Endothelial cell of umbilical vein (primary cell): ENCODE results near the gene GNA12.

Experiments used
- CTCF ChIP-seq, 2 donors: IDR thresholded peaks; 1 replicate in 1 of 2; 2 replicates in 1 of 2; pipeline ENCODE4 v1.5.1; 2011; ENCODE audit warnings: low read length in 2 of 2, mild to moderate bottlenecking in 2 of 2, moderate library complexity in 2 of 2, control low read depth in 1 of 2, inconsistent platforms in 1 of 2, low read depth in 1 of 2; ENCODE audit not compliant: insufficient read depth in 1 of 2; ENCODE audit errors: extremely low read depth in 1 of 2
- EZH2 ChIP-seq: IDR thresholded peaks from 2 replicates; pipeline ENCODE4 v1.6.1; 2012; ENCODE audit warnings: borderline replicate concordance, low read depth, mild to moderate bottlenecking, moderate library complexity, low read length, inconsistent platforms; ENCODE audit not compliant: severe bottlenecking
- MYC ChIP-seq: IDR thresholded peaks from one replicate; pipeline ENCODE4 v1.6.1; 2011; ENCODE audit warnings: mild to moderate bottlenecking, low read depth, low read length
- POLR2A ChIP-seq: IDR thresholded peaks from 2 replicates; pipeline ENCODE4 v1.6.1; 2012; ENCODE audit warnings: low read depth, mild to moderate bottlenecking, control low read depth, low read length

- TF ChIP-seq CTCF (IDR thresholded peaks at IDR 0.05; ENCODE audit: extremely low read depth in 1 of 2, insufficient read depth in 1 of 2, low read depth in 1 of 2, low read length in 2 of 2) (no peak), EZH2 (no peak), MYC (no peak), POLR2A (no peak)
Measured at GRCh38 chr7:2689951-2690705, 154.0 kb downstream of the GNA12 start.
